AG10803 (cell line): ENCODE results near the gene LANCL1.

Experiments
- DNase-seq: peaks from one replicate; pipeline ENCODE4 v3.0.0; 2010; ENCODE audit warnings: low read depth
- H3K4me3 ChIP-seq: 2 replicates; pipeline ENCODE4 v1.5.1; 2011; ENCODE audit warnings: mild to moderate bottlenecking, low read length, control low read depth
- CTCF ChIP-seq: conservative IDR thresholded peaks from 2 replicates; pipeline ENCODE4 v1.5.1; 2011; ENCODE audit warnings: mild to moderate bottlenecking, low read length, control low read depth, inconsistent platforms

The LANCL1 gene

DNA sequence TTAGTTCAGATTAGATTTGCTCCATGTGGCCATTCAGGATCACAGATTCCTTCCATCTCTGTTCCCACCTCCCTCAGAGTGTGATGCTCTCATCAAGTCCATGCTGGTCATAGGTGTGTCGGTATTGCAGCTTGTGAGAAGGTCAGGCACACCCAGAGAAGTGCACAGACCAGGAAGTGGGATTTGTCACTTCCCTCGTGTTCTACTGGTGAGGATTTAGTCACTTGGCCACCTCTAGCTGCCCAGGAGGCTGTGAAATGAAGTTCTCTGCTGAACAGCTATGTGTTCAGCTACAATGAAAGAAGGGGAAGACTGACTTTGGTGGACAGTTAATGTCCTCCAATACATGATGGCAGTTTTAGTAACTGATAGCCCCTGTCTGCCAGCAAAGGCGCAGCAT, 3.5 kb upstream of the LANCL1 start:
- no peak overlapping the region for H3K4me3 ChIP-seq
- DNase-seq, result no peak
- no peak for TF ChIP-seq CTCF

DNA sequence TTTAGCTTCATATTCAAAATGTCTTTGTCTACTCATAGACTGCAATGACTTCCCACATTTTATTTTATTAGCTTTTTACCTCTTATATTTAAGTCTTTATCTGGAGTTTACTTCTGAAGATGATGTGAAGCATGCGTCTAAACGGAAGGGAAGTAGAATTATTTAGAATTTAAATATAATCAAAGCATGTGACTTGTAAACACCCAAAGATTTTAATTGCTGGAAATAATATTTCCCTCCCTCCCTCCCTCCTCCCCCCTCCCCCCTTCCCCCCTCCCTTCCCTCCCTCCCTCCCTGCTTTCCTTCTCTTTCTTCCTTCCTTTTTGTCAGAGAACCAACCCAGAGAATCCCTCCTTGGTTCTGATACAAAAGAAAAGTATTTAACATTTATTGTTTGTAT, 2.1 kb upstream of the LANCL1 start:
- H3K4me3 ChIP-seq, result no peak overlapping the region
- no peak for TF ChIP-seq CTCF
- no peak for DNase-seq

DNA sequence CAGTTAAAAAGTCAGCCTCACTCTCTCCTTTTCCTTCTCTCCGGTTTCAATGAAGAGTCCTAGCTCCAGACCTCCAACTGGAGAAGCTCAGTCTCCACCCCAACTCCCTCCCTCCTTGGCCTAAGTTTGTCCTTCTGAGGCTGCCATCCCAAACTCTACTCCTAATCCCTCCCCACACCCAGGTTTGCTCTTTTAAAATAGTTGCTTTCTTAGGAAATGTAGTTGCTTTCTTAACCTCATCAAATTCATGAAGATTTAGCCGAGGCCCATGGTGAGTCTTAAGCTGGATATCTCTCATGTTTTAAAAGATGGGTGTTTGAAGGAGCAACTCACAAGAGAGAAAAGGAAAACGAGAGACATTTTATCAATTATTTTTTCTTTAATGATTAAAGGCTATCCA, 937 bp upstream of the LANCL1 start:
- no peak for TF ChIP-seq CTCF
- peak; percentile 69 for DNase-seq
- H3K4me3 ChIP-seq, result peak overlapping the region; percentile 74

- H3K4me3 ChIP-seq, result peak overlapping the region; percentile 74
- no peak for TF ChIP-seq CTCF
- no peak for DNase-seq
Observed at GRCh38 chr2:210475706-210476105, 853 bp downstream of the LANCL1 start.

- DNase-seq, result no peak
- TF ChIP-seq CTCF, result no peak
- no peak overlapping the region for H3K4me3 ChIP-seq
Observed at GRCh38 chr2:210474776-210475175, 1.8 kb downstream of the LANCL1 start.

GRCh38 chr2:210461401-210461800, 15.2 kb downstream of the LANCL1 start:
- no peak overlapping the region for H3K4me3 ChIP-seq
- no peak for TF ChIP-seq CTCF

GRCh38 chr2:210460322-210461227, 16.0 kb downstream of the LANCL1 start:
- no peak for TF ChIP-seq CTCF
- H3K4me3 ChIP-seq, result no peak overlapping the region

More at GRCh38 chr2:210461401-210461800, 15.2 kb downstream of the LANCL1 start:
- DNase-seq, result no peak

More at GRCh38 chr2:210460322-210461227, 16.0 kb downstream of the LANCL1 start:
- no peak for DNase-seq
